WTC11 (cell line): ENCODE measurements around the gene CYBA. TPM values are rescaled to one million over a fixed set of nuclear protein-coding genes. Genes with fewer than 3 reads are reported as not detected.

Experiments
- ATAC-seq: fragments of 200-7000 bp; cut with Tn5 transposase; 2 replicates; pipeline ENCODE4 v1.10.0; 2021; ENCODE audit warnings: mild to moderate bottlenecking, moderate library complexity
- CTCF ChIA-PET: fragments of 300-600 bp; sonication (Branson Sonifier 250); formaldehyde crosslinking; loops from one replicate; lab custom pipeline; 2021; ENCODE audit warnings: antibody characterized with exemption; lab: Charles Lee
- POLR2A ChIA-PET: fragments of 350-600 bp; sonication (Branson Sonifier 250); formaldehyde crosslinking; loops from one replicate; lab custom pipeline; 2021; ENCODE audit warnings: antibody characterized with exemption; lab: Charles Lee
- DNase-seq: peaks from one replicate; pipeline ENCODE4 v3.0.0; 2021; ENCODE audit warnings: low spot score
- H3K27ac Mint-ChIP-seq: 2 replicates; pipeline ENCODE4 v1.8.0; 2021; ENCODE audit warnings: mixed read lengths
- H3K27me3 Mint-ChIP-seq: 2 replicates; pipeline ENCODE4 v1.8.0; 2021; ENCODE audit warnings: low read depth, mild to moderate bottlenecking, moderate library complexity, mixed read lengths
- H3K36me3 Mint-ChIP-seq: 2 replicates; pipeline ENCODE4 v1.8.0; 2021; ENCODE audit warnings: mixed read lengths
- H3K4me1 Mint-ChIP-seq: 2 replicates; pipeline ENCODE4 v1.8.0; 2022; ENCODE audit warnings: mixed read lengths
- H3K4me3 Mint-ChIP-seq: 2 replicates; pipeline ENCODE4 v1.8.0; 2021; ENCODE audit warnings: mild to moderate bottlenecking, moderate library complexity, mixed read lengths
- H3K9me3 Mint-ChIP-seq: 2 replicates; pipeline ENCODE4 v1.8.0; 2021; ENCODE audit warnings: mixed read lengths
- CREM ChIP-seq: sonication (generic); formaldehyde crosslinking; IDR thresholded peaks from 2 replicates; pipeline ENCODE4 v1.8.1; 2022; ENCODE audit warnings: mild to moderate bottlenecking, missing genetic modification reagents, moderate library complexity
- FOXP1 ChIP-seq: sonication (generic); formaldehyde crosslinking; IDR thresholded peaks from 2 replicates; pipeline ENCODE4 v1.8.0; 2022; ENCODE audit warnings: missing genetic modification reagents, mild to moderate bottlenecking, moderate library complexity, borderline replicate concordance
- HMGXB4 ChIP-seq: sonication (generic); formaldehyde crosslinking; IDR thresholded peaks from 2 replicates; pipeline ENCODE4 v1.8.1; 2023; ENCODE audit warnings: mild to moderate bottlenecking, moderate library complexity, missing genetic modification reagents
- KAT7 ChIP-seq: sonication (generic); formaldehyde crosslinking; IDR thresholded peaks from 2 replicates; pipeline ENCODE4 v1.8.1; 2023; ENCODE audit warnings: missing genetic modification reagents, mild to moderate bottlenecking, borderline replicate concordance
- MLX ChIP-seq: sonication (generic); formaldehyde crosslinking; IDR thresholded peaks from 2 replicates; pipeline ENCODE4 v1.8.1; 2023; ENCODE audit warnings: mild to moderate bottlenecking, missing genetic modification reagents, moderate library complexity
- NFATC4 ChIP-seq: fragments of 250-450 bp; sonication (Bioruptor Pico); IDR thresholded peaks from 2 replicates; pipeline ENCODE4 v1.9.0; 2021; ENCODE audit warnings: mild to moderate bottlenecking
- NFE2L1 ChIP-seq: sonication (generic); formaldehyde crosslinking; IDR thresholded peaks from 2 replicates; pipeline ENCODE4 v1.8.1; 2023; ENCODE audit warnings: missing genetic modification reagents
- SMAD3 ChIP-seq: sonication (generic); formaldehyde crosslinking; IDR thresholded peaks from 2 replicates; pipeline ENCODE4 v1.8.0; 2022; ENCODE audit warnings: missing genetic modification reagents, mild to moderate bottlenecking, borderline replicate concordance
- SOX15 ChIP-seq: fragments of 250-450 bp; sonication (Bioruptor Pico); IDR thresholded peaks from 2 replicates; pipeline ENCODE4 v1.9.0; 2021; ENCODE audit warnings: mild to moderate bottlenecking
- STAT6 ChIP-seq: sonication (generic); formaldehyde crosslinking; conservative IDR thresholded peaks from 2 replicates; pipeline ENCODE4 v1.8.1; 2023; ENCODE audit warnings: mild to moderate bottlenecking, low read depth, missing genetic modification reagents, moderate library complexity
- ZNF416 ChIP-seq: fragments of 250-450 bp; sonication (Bioruptor Pico); IDR thresholded peaks from 2 replicates; pipeline ENCODE4 v1.9.0; 2021; ENCODE audit warnings: mild to moderate bottlenecking, inconsistent platforms
- ZNF423 ChIP-seq: fragments of 250-450 bp; sonication (Bioruptor Pico); IDR thresholded peaks from 2 replicates; pipeline ENCODE4 v2.1.2; 2022; ENCODE audit warnings: mild to moderate bottlenecking, moderate library complexity
- ZNF671 ChIP-seq: fragments of 250-450 bp; sonication (Bioruptor Pico); IDR thresholded peaks from 2 replicates; pipeline ENCODE4 v1.8.0; 2021; ENCODE audit warnings: mild to moderate bottlenecking
- total RNA-seq: library from RNA; stranded (reverse); gene quantifications from 3 replicates; pipeline ENCODE4 v1.2.3, GENCODE V29; 2021
- TF ChIP-seq, protein P1 (sequence below): sonication (generic); formaldehyde crosslinking; IDR thresholded peaks from 2 replicates; pipeline ENCODE4 v1.8.0; 2022; ENCODE audit warnings: mild to moderate bottlenecking, missing genetic modification reagents
- TF ChIP-seq, protein P2 (sequence below): sonication (generic); formaldehyde crosslinking; IDR thresholded peaks from 2 replicates; pipeline ENCODE4 v1.8.1; 2022; ENCODE audit warnings: mild to moderate bottlenecking, missing genetic modification reagents, moderate library complexity, borderline replicate concordance
- TF ChIP-seq, protein P3 (sequence below): sonication (generic); formaldehyde crosslinking; IDR thresholded peaks from 2 replicates; pipeline ENCODE4 v1.8.0; 2023; ENCODE audit warnings: missing genetic modification reagents
- TF ChIP-seq, protein P4 (sequence below): fragments of 250-450 bp; sonication (Bioruptor Pico); IDR thresholded peaks from 2 replicates; pipeline ENCODE4 v1.9.0; 2021; ENCODE audit warnings: mild to moderate bottlenecking
- TF ChIP-seq, protein P5 (sequence below): sonication (generic); formaldehyde crosslinking; IDR thresholded peaks from 2 replicates; pipeline ENCODE4 v1.8.1; 2022; ENCODE audit warnings: low read depth, missing genetic modification reagents, borderline replicate concordance
- TF ChIP-seq, protein P6 (sequence below): fragments of 250-450 bp; sonication (Bioruptor Pico); IDR thresholded peaks from 2 replicates; pipeline ENCODE4 v2.1.2; 2022; ENCODE audit warnings: mild to moderate bottlenecking, moderate library complexity
- TF ChIP-seq, protein P7 (sequence below): sonication (generic); formaldehyde crosslinking; conservative IDR thresholded peaks from 2 replicates; pipeline ENCODE4 v1.8.1; 2022; ENCODE audit warnings: mild to moderate bottlenecking, missing genetic modification reagents

The CYBA gene
- total RNA-seq, 1 experiment from 2014 or later = 169 TPM

GRCh38 chr16:88618182-88618955, 32.5 kb downstream of the CYBA start:
- POLR2A ChIA-PET = no interaction called here
- no peaks in the 10 kb centered on the region for H3K9me3 Mint-ChIP-seq
- H3K4me1 Mint-ChIP-seq = peaks cover 4% of the 10 kb centered on the region
- DNase-seq (no peak), ATAC-seq (no peak)
- no peak overlapping the region for H3K4me3 Mint-ChIP-seq
- H3K27me3 Mint-ChIP-seq = no peaks in the 10 kb centered on the region
- TF ChIP-seq SOX15 (CRISPR knock-in tag) = no peak
- no peak for TF ChIP-seq ZNF423
- no peak for TF ChIP-seq FOXP1
- TF ChIP-seq, protein P1, sequence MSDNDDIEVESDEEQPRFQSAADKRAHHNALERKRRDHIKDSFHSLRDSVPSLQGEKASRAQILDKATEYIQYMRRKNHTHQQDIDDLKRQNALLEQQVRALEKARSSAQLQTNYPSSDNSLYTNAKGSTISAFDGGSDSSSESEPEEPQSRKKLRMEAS (CRISPR knock-in tag) = no peak
- TF ChIP-seq, protein P2, sequence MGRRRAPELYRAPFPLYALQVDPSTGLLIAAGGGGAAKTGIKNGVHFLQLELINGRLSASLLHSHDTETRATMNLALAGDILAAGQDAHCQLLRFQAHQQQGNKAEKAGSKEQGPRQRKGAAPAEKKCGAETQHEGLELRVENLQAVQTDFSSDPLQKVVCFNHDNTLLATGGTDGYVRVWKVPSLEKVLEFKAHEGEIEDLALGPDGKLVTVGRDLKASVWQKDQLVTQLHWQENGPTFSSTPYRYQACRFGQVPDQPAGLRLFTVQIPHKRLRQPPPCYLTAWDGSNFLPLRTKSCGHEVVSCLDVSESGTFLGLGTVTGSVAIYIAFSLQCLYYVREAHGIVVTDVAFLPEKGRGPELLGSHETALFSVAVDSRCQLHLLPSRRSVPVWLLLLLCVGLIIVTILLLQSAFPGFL (CRISPR knock-in tag) = no peak
- TF ChIP-seq, protein P3, sequence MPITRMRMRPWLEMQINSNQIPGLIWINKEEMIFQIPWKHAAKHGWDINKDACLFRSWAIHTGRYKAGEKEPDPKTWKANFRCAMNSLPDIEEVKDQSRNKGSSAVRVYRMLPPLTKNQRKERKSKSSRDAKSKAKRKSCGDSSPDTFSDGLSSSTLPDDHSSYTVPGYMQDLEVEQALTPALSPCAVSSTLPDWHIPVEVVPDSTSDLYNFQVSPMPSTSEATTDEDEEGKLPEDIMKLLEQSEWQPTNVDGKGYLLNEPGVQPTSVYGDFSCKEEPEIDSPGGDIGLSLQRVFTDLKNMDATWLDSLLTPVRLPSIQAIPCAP (CRISPR knock-in tag) = no peak
- TF ChIP-seq KAT7 (CRISPR knock-in tag) = no peak
- TF ChIP-seq, protein P4, sequence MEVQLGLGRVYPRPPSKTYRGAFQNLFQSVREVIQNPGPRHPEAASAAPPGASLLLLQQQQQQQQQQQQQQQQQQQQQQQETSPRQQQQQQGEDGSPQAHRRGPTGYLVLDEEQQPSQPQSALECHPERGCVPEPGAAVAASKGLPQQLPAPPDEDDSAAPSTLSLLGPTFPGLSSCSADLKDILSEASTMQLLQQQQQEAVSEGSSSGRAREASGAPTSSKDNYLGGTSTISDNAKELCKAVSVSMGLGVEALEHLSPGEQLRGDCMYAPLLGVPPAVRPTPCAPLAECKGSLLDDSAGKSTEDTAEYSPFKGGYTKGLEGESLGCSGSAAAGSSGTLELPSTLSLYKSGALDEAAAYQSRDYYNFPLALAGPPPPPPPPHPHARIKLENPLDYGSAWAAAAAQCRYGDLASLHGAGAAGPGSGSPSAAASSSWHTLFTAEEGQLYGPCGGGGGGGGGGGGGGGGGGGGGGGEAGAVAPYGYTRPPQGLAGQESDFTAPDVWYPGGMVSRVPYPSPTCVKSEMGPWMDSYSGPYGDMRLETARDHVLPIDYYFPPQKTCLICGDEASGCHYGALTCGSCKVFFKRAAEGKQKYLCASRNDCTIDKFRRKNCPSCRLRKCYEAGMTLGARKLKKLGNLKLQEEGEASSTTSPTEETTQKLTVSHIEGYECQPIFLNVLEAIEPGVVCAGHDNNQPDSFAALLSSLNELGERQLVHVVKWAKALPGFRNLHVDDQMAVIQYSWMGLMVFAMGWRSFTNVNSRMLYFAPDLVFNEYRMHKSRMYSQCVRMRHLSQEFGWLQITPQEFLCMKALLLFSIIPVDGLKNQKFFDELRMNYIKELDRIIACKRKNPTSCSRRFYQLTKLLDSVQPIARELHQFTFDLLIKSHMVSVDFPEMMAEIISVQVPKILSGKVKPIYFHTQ (CRISPR knock-in tag) = no peak
- TF ChIP-seq, protein P5, sequence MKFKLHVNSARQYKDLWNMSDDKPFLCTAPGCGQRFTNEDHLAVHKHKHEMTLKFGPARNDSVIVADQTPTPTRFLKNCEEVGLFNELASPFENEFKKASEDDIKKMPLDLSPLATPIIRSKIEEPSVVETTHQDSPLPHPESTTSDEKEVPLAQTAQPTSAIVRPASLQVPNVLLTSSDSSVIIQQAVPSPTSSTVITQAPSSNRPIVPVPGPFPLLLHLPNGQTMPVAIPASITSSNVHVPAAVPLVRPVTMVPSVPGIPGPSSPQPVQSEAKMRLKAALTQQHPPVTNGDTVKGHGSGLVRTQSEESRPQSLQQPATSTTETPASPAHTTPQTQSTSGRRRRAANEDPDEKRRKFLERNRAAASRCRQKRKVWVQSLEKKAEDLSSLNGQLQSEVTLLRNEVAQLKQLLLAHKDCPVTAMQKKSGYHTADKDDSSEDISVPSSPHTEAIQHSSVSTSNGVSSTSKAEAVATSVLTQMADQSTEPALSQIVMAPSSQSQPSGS (CRISPR knock-in tag) = no peak
- TF ChIP-seq, protein P6, sequence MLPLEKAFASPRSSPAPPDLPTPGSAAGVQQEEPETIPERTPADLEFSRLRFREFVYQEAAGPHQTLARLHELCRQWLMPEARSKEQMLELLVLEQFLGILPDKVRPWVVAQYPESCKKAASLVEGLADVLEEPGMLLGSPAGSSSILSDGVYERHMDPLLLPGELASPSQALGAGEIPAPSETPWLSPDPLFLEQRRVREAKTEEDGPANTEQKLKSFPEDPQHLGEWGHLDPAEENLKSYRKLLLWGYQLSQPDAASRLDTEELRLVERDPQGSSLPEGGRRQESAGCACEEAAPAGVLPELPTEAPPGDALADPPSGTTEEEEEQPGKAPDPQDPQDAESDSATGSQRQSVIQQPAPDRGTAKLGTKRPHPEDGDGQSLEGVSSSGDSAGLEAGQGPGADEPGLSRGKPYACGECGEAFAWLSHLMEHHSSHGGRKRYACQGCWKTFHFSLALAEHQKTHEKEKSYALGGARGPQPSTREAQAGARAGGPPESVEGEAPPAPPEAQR (CRISPR knock-in tag) = no peak
- TF ChIP-seq ZNF671 (CRISPR knock-in tag) = no peak
- TF ChIP-seq HMGXB4 = no peak
- no peak for TF ChIP-seq MLX (CRISPR knock-in tag)
- no peak for TF ChIP-seq SMAD3 (CRISPR knock-in tag)
- TF ChIP-seq NFATC4 (CRISPR knock-in tag) = no peak
- TF ChIP-seq ZNF416 = no peak
- no peak for TF ChIP-seq STAT6 (CRISPR knock-in tag)
- no peak for TF ChIP-seq CREM
- TF ChIP-seq, protein P7, sequence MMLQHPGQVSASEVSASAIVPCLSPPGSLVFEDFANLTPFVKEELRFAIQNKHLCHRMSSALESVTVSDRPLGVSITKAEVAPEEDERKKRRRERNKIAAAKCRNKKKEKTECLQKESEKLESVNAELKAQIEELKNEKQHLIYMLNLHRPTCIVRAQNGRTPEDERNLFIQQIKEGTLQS = no peak
- TF ChIP-seq NFE2L1 (CRISPR knock-in tag) = no peak
- H3K36me3 Mint-ChIP-seq = peaks cover 24% of the 10 kb centered on the region
- H3K27ac Mint-ChIP-seq = peak overlapping the region; percentile 82; the same call in 1 of the 2 replicates
- CTCF ChIA-PET = interaction anchor here (0.9 to 4.5 kb wide), 6 partner anchors 8 to 181 kb away, joined by 3 to 29 read pairs (median 6); no protein-coding TSS in a partner anchor
